ENCODE measurements around the gene TRPM7.

Gene TRPM7

DNA sequence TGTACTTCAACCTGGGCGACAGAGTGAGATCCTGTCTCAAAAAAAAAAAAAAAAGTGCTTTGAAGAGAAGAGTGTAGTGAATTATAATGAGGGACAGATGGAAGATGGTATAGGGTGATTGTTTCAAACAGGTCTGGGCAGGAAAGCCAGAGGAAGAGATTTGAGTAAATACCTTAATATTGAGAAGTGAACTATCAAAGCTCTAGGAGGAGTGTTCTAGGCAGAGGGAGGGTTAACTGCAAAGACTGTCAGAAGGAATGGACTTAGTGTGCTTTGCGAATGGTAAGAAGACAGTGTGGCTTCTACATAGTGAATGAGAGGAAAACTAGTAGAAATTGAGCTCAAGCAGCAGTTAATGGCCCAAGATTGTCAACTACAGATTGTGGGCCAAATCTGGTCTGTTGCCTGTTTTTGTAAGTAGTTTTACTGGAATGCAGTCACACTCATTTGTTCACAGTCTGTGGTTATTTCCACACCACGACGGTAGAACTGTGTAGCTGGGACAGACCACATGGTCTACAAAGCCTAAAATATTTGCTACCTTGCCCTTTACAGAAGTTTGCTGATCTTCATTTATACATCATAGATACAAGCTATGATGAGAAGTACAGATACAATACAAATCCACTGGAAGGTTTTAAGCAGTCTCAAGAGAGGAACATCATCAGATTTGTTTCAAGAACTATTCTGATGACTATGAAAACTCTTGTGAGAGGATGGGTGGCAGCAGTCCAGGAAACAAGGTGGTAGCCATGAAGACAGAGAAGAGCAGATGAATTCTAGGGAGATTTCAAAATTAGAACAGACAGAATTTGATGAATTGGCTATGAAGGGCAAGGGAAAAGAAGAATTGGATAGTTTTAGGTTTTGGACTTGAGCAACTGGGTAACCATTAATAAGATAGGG is 123.6 kb downstream of the TRPM7 start:
- DNase-seq: peak; percentile 23

DNA sequence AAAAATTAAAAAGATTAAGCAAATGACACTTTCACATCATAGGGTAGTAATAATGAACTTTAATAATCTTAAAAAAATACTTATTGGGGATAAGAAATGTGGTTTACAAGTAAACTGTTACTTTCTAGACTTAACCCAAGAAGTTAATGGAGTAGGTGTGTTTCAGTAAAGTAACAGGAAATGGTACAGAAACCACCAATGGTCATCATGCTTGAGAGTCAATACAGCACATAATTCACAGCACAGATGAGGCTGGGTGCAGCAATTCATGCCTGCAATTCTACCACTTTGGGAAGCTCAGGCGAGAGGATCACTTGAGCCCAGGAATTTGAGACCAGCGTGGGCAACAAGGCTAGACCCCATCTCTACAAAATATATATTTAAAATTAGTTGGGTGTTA is 128.6 kb downstream of the TRPM7 start:
- DNase-seq: no peak

- DNase-seq: no peak
These were observed 129.8 kb downstream of the TRPM7 start for GRCh38 chr15:50556642-50557371.

- no peak for DNase-seq
These were observed 134.4 kb downstream of the TRPM7 start for GRCh38 chr15:50552238-50552637.

DNA sequence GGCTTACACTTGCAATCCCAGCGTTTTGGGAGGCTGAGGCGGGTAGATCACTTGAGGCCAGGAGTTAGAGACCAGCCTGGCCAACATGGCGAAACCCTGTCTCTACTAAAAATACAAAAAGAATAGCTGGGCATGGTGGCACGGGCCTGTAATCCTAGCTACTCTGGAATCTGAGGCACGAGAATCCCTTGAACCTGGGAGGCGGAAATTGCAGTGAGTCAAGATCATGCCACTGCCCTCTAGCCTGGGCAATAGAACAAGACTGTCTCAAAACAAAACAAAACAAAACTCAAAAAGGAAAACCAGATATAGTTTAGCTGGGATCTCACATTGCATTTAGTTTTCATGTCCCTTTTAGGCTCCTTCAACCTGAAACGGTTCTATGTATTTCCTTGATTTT is 137.3 kb downstream of the TRPM7 start:
- no peak for DNase-seq

- no peak for DNase-seq
These were observed 140.0 kb downstream of the TRPM7 start, which contains the start of gene USP50 for GRCh38 chr15:50546566-50546965. Gene USP50, minus strand, starts transcription at chr15:50546666. Its CDS starts 141 bp downstream, at chr15:50546525.

GRCh38 chr15:50544368-50544767 is 142.2 kb downstream of the TRPM7 start:
- no peak for DNase-seq

DNA sequence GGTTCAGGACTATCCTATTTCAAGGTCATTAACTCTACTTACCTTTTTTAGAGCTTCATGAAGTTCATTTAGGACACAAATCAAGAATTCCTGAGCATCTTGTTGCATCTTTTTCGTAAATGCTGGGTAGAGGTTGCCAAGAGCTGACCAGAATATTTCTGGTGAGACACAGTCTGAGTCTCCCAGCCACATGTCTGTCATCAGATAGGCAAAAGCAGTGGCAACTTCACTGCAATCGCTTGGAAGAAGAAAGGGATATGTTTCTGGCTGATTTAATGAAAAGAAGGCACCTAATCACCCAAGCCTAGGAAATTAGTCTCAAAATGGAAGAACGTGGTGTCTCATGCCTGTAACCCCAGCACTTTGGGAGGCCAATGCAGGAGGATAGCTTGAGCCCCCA is 143.0 kb downstream of the TRPM7 start:
- DNase-seq: peak; percentile 37

DNA sequence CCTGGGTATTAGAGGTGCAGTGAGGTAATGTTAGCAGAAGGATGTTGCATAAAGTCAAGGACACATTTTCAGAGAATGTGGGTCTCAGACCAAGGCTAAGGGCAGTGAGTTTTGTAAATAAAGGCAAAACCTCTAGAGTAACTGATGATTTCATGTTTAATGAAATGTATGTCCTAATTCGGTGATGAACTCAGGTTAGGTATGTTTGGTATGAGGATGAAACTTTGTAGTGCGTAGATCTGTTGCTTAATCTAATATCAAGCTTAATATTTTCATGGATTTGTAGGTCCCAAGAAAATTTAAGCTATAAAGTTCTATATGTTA is 143.7 kb downstream of the TRPM7 start:
- DNase-seq: peak; percentile 33

- DNase-seq: no peak
These were observed 154.8 kb downstream of the TRPM7 start for GRCh38 chr15:50531766-50532165.

- no peak for DNase-seq
These were observed 155.4 kb downstream of the TRPM7 start for GRCh38 chr15:50531163-50531562.

DNA sequence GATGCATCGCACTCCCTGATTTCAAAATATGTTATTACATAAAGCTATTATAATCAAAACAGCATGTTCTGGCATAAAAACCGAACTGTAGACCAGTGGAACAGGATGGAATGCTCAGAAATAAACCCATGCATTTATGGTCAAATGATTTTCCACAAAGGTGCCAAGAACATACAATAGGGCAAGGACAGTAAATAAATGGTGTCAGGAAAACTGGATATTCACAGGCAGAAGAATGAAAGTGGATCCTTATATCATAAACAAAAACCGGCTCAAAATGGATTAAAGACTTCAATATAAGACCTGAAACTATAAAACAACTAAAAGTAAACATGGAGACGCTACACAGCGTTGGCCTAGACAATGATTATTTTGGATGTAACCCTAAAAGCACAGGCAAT is 162.7 kb downstream of the TRPM7 start:
- DNase-seq: peak; percentile 14

DNA sequence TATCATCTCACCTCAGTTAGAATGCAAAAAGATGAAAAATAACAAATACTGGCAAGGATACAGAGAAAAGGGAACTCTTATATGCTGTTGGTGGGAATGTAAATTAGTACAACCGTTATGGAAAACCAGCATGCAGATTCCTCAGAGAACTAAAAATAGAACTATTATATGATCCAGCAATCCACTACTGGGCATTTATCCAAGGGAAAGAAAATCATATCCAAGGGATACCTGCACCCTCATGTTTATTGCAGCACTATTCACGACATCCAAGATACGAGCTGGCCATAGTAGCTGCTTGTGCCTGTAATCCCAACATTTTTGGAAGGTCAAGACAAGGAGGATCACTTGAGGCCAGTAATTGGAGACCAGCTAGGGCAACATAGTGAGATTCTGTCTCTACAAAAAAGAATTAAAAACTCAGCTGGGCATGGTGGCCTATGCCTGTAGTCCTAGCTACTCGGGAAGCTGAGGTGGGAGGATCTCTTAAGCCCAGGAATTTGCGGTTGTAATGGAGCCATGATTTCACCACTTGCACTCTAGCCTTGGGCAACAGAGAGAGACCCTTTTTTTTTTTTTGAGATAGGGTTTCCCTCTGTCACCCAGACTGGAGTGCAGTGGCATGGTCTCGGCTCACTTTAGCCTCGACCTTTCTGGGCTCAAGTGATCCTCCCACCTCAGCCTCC is 166.7 kb downstream of the TRPM7 start:
- DNase-seq: peak; percentile 18

DNA sequence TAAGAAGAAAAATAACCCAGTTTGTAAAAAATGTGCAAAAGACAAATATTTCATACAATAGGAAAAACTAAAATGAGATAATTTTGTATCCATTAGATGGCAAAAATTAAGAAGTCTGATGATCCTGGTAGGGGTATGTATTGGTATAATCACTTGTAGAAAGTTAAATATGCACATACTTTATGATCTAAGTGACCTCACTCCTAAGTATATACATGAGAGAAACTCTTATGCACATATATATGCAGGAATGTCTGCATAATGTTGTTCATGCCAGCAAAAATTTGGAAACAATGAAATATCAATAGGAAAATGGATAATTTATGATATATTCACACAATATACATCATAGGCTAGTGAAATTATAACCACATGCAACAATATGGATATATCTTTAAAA is 173.6 kb downstream of the TRPM7 start:
- DNase-seq: no peak

All from fibroblast of skin of scalp (primary cell).